ENCODE measurements around the gene PLCG1. TPM values are rescaled to one million over a fixed set of nuclear protein-coding genes. Genes with fewer than 3 reads are reported as not detected.

PLCG1 gene
- total and polyA plus RNA-seq, 8 donors = 64.9 to 251 (median 202) TPM

DNA sequence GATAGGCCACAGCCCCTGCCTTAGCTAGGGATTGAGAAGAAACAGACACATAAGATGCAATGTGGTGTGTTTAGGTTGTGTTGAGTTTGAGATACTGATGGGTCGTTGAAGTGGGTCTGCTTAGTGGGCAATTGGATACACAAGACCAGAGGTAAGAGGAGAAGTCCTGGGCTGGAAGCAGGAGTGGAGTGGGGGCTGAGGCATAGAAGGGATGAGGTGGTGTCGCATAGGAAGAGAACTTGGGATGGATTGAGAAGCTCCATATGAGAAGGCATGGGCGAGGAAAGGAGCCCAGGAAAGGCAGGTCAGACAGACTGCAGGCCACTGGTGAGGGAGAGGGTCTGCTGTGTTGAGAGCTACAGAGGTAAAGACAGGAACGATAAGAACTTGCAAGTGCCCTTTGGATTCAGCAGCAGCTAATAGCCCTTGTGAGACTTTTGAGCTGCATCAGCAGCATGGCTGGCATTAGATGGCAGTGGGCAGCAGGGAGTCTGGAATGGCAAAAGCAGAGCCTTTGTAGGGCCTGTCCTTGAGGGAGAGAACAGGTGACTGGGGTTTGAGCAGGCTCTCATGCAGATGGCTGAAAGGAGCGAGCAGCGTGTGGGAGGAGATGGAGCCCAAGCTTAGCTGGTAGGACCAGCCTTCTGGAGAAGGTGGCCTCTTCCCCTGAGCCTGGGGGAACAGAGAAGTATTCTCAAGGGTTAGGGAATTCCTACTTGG is 33.2 kb downstream of the PLCG1 start:
- Histone ChIP-seq H3K27ac (no peak overlapping the region), H3K4me3 (no peak overlapping the region), H3K27me3 (no peaks in the 10 kb centered on the region), H3K36me3 (peaks cover 6 to 89% of the 10 kb centered on the region in 2 donors), H3K9me3 (no peaks in the 10 kb centered on the region), H3K4me1 (peaks cover 0 to 17% of the 10 kb centered on the region in 2 donors)
- TF ChIP-seq, protein P1, sequence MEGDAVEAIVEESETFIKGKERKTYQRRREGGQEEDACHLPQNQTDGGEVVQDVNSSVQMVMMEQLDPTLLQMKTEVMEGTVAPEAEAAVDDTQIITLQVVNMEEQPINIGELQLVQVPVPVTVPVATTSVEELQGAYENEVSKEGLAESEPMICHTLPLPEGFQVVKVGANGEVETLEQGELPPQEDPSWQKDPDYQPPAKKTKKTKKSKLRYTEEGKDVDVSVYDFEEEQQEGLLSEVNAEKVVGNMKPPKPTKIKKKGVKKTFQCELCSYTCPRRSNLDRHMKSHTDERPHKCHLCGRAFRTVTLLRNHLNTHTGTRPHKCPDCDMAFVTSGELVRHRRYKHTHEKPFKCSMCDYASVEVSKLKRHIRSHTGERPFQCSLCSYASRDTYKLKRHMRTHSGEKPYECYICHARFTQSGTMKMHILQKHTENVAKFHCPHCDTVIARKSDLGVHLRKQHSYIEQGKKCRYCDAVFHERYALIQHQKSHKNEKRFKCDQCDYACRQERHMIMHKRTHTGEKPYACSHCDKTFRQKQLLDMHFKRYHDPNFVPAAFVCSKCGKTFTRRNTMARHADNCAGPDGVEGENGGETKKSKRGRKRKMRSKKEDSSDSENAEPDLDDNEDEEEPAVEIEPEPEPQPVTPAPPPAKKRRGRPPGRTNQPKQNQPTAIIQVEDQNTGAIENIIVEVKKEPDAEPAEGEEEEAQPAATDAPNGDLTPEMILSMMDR (IDR thresholded peaks at IDR 0.05) = no peak
- intact Hi-C loops (cut with DNase I) = loop anchor here in 1 of 2 donors (10.0 kb wide), 1 partner anchor 54 kb away; no protein-coding TSS in a partner anchor
- peak in 1 of 4 donors; percentile 25 for DNase-seq
- ATAC-seq = no peak

DNA sequence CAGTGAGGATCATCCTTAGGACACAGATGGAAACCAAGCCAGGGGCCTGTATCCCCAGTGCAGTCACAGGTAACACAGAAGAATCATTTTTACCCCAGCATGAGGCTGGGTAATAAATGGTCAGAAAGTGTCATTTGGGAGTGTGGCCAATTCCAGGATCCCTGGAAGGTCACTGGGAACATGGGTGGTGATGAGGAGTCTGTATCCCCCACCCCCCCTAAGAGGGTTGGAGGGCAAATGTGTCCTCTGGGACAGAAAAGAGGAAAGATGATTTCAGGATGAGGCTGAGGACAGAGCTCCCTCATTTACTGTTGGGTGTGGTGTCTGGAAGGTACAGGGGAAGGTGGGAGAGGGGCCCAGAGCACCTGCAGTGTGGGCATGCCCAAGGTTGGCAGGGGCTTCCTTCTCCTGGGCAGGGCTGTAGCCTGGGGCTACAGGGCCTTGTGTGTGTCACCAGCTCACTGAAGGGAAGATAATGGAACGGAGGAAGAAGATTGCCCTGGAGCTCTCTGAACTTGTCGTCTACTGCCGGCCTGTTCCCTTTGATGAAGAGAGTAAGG is 34.5 kb downstream of the PLCG1 start:
- peaks cover 0 to 17% of the 10 kb centered on the region in 2 donors for H3K4me1 ChIP-seq
- no peaks in the 10 kb centered on the region for H3K27me3 ChIP-seq
- TF ChIP-seq, protein P1 (IDR thresholded peaks at IDR 0.05) = no peak
- H3K36me3 ChIP-seq = peaks cover 6 to 79% of the 10 kb centered on the region in 2 donors
- H3K4me3 ChIP-seq = no peak overlapping the region
- ATAC-seq = no peak
- DNase-seq = peak in 1 of 4 donors; percentile 17
- intact Hi-C loops (cut with DNase I) = loop anchor here in 1 of 2 donors (2.0 to 10.0 kb wide), 2 partner anchors 53 to 169 kb away; partner anchors contain the start of gene LPIN3
- H3K27ac ChIP-seq = peak overlapping the region; percentile 39 to 45
- no peaks in the 10 kb centered on the region for H3K9me3 ChIP-seq

DNA sequence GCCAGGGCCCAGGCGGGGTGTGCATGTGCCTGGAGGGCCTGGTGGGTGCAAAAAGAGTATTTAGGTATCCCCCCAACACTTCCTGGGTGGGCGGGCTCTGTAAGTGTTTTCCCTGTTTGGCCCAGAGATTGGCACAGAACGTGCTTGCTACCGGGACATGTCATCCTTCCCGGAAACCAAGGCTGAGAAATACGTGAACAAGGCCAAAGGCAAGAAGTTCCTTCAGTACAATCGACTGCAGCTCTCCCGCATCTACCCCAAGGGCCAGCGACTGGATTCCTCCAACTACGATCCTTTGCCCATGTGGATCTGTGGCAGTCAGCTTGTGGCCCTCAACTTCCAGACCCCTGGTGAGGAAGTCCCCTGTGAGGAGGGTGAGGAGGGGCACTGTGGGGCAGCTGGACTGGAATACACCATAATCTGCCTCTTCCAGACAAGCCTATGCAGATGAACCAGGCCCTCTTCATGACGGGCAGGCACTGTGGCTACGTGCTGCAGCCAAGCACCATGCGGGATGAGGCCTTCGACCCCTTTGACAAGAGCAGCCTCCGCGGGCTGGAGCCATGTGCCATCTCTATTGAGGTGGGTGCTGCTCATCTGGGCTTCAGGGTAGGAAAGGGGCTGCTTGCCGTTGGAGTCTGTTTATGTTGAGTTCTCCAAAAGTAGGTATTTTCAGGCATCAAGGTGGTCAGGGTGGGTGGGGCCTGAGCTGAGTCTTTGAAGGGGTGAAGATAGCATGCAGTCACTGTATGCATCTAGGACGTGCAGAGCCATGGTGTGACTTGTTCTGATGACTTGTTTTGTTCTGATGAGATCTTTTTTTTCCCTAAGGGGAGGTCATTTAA is 35.2 kb downstream of the PLCG1 start:
- TF ChIP-seq, protein P1 (IDR thresholded peaks at IDR 0.05) = no peak
- H3K27ac ChIP-seq = peak overlapping the region; percentile 39 to 45
- peaks cover 6 to 72% of the 10 kb centered on the region in 2 donors for H3K36me3 ChIP-seq
- peaks cover 0 to 17% of the 10 kb centered on the region in 2 donors for H3K4me1 ChIP-seq
- H3K4me3 ChIP-seq = no peak overlapping the region
- no peaks in the 10 kb centered on the region for H3K9me3 ChIP-seq
- DNase-seq (peak in 1 of 4 donors; percentile 31), ATAC-seq (peak; percentile 3)
- no peaks in the 10 kb centered on the region for H3K27me3 ChIP-seq
- intact Hi-C loops (cut with DNase I) = loop anchor here in 1 of 2 donors (2.0 to 10.0 kb wide), 2 partner anchors 52 to 168 kb away; partner anchors contain the start of gene LPIN3

DNA sequence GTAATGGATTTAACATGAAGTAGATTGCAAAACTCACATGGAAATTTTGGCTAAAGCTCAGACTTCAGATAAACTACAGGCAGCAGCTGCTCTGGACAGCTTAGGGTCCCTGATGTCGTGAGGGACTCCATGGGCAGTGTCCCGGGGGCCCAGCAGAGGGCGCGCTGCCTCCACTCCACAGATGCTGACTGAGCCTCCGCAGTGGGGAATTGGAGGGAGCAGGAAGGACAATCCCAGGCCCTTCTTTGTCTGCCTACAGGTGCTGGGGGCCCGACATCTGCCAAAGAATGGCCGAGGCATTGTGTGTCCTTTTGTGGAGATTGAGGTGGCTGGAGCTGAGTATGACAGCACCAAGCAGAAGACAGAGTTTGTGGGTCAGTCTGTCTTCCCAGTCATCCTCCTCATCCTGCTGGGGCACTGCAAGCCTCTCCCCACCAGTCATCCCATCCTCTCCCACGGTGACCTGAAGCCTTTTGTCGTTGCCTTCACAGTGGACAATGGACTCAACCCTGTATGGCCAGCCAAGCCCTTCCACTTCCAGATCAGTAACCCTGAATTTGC is 35.9 kb downstream of the PLCG1 start:
- Histone ChIP-seq H3K4me3 (no peak overlapping the region), H3K36me3 (peaks cover 6 to 65% of the 10 kb centered on the region in 2 donors), H3K9me3 (no peaks in the 10 kb centered on the region), H3K27me3 (no peaks in the 10 kb centered on the region), H3K4me1 (peaks cover 0 to 17% of the 10 kb centered on the region in 2 donors), H3K27ac (peak overlapping the region; percentile 39 to 45)
- TF ChIP-seq, protein P1 (IDR thresholded peaks at IDR 0.05) = peak; percentile 90 to 93
- ATAC-seq (peak; percentile 91), DNase-seq (peak; percentile 74 to 93 (median 90))
- intact Hi-C loops (cut with DNase I) = loop anchor here in 1 of 2 donors (2.0 to 10.0 kb wide), 2 partner anchors 52 to 168 kb away; partner anchors contain the start of gene LPIN3
